Activated CD4-positive, alpha-beta T cell treated with anti-CD3 and anti-CD28 coated beads, Interleukin-2, Interleukin-4, amounts not matched to agents 100 ng/mL and 50 ng/mL, durations not matched to agents 16 hours and 8 hours (primary cell): Measurements from ENCODE around the gene DNAL1.
A peak's percentile ranks its signal among the peaks of the same experiment; 100 is the strongest.
"Not testable (repeated sequence)": the region's sequence is repeated elsewhere in the genome, so short reads cannot be mapped to it uniquely, and the experiment has no call there.

Experiments
- DNase-seq: peaks from one replicate; pipeline ENCODE4 v3.0.0-alpha.2; 2020; ENCODE audit warnings: low spot score

Gene DNAL1

DNA sequence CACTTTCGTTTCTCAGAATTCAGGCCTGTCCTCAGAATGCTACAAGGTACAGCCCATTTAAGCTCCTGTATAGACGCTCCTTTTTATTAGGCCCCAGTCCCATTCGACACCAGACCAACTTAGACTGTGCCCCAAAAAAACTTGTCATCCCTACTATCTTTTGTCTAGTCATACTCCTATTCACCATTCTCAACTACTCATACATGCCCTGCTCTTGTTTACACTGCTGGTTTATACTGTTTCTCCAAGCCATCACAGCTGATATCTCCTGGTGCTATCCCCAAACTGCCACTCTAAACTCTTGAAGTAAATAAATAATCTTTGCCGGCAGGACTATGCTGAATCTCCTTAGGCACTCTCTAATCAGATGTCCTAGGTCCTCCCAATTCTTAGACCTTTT lies 63.3 kb downstream of the DNAL1 start:
- DNase-seq, result not testable (repeated sequence)

DNA sequence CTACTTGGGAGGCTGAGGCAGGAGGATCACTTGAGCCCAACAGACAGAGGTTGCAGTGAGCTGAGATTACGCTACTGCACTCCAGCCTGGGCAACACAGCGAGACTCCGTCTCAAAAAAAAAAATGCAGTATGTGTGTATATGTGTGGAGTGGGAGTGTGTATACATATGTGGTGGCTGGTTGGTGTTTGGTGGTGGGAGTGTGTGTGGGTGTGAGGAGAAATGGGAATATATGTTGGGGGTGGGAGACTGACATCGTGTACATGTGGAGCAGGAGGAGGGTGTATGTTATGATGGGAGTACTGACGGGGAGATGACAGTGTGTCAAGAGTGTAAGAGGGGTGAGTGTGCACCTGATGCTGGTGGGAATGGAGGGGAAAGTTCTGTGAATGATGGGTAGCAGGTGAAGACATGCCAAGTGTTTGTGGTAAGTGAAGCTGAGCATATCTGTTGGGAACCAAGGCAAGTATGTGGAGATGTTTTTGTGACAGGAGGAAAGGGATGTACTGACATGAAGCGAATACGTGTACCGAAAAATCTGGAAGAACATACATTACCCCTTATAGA lies 65.2 kb downstream of the DNAL1 start:
- DNase-seq, result no peak

DNA sequence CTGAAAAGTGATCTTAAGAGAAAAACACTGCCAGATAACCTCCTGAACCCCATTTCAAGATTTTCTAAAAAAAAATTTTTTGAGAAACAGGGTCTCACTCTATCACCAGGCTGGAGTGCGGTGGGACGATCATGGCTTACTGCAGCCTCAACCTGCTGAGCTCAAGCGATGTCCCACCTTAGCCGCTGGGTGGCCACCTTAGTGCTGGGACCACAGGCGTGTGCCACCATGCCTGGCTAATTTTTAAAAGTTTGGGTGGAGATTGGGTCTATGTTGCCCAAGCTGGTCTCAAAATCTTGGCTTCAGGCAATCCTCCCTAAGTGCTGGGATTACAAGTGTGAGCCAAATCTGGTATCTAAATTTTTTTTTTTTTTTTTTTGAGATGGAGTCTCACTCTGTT lies 66.0 kb downstream of the DNAL1 start:
- no peak for DNase-seq

DNA sequence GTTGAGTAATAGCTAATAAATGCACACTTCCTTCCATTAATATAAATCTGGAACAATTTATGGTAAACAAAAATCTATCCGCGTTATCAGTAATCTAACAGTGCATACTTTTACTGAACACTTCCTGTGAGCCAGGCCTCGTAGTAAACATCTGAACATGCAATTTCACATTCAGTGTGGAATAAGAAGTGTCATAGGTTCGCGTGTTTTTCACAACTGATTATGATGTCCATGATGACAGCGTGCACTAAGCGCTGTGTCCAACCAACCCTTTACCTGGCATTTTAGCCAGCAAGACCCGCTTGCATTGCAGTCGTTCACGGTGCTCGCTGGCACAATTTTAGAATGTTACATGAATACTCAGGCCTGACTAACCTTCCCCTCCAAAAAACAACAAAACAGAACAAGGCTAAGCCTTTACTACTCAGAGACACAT lies 67.3 kb downstream of the DNAL1 start:
- peak; percentile 42 for DNase-seq

DNA sequence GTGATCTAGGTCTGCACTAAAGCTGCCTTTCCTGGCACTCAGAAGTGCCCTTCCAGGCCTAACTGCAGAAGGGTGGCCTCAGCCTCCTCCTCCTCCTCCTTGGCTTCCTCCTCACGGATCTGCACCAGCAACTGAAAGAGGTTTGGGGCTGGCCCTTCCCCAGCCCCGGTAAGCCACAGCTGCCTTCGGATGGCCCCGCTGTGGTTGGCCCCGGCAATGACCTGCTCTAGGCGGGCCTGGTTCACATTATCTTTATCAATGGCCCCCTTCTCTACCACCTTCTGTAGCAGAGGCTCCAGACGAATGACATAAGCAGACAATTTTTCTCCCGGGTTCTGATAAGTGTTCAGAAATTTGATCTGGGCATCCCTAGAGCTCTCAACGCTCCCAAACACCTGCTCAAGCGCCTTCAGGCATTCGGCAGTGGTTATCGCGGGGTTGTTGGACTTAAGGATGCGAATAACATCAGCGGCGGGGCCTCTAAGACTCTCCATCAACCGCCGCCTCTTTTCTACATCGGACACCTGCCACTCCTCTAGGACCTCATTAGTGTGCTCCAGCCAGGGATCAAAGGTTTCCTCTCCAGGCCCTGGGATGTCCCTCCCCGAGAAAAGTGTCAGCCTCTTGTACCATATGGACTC lies 67.9 kb downstream of the DNAL1 start:
- peak; percentile 48 for DNase-seq

DNA sequence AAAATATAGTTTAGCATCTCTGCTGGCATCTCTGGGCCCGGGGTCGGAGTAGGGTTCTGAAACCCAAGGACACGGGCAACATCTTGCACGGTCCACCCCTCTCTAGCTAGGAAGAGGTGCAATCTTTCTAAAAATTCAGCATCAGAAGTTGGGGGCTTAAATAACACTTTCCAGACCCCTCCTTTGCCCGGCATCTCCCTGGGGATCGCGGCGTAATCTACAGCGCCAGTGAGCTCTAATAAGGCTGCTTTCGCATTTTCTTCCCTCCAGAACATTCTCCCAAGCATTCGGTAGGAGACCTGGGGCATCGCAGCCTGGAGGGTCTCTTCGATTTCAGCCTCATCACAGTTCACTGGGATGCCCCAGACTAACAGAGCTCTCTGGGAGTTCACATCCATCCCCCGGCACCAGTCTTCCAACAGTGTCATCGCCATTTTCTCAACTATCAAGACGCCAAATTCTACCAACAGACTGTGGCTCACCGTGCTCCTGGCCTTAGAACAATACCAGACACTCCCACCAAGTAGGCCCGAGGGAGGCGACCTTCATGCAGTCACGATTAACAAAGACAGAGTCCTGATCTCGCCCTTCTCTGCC lies 68.5 kb downstream of the DNAL1 start:
- DNase-seq, result no peak

DNA sequence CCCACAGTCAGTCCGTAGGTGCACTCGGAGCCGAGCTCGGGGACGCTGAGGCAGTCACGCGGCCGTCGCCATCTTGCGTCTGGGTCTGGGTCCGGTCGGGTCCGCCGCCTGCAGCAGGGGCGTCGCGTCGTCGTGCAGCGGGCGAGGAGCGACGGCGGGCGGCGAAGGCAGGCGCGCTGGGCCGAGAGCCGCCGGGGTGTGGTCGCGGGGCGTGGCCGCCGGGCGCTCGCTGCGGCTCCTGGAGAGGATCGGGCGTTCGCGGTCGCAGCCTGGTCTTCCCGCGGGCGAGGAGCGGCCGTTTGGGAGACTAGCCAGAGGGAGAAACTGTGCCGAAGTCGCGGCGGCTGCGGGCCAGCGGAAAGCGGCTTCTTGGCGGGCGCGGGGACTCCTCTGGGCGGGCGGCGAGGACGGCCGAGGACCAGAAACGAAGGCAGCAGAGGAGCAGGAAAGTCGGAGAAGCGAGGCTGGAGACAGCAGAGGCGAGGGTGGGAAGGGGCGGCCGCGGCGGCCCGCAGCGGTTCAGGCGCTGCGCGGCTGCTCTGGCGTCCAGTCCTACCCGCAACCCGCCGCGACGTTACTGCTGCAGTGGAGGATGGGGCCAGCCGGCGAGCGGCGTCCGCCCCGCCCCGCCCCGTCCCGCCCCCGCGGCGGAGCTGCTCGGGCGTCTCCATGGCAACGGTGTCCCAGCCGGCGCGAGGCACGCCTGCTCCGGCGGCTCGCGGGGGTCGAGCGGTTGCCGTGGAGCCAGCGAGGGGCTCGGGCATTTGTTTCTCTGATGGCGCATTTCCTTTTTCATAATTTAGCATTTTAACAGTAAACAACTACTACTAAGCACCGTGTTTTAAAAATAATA lies 69.2 kb downstream of the DNAL1 start, which contains the start of gene PNMA1:
Gene PNMA1 (minus strand): TSS at position 582 of the 853 bp plus-strand sequence. CDS start 745 bp downstream, outside the sequence.
- peak; percentile 85 for DNase-seq

DNA sequence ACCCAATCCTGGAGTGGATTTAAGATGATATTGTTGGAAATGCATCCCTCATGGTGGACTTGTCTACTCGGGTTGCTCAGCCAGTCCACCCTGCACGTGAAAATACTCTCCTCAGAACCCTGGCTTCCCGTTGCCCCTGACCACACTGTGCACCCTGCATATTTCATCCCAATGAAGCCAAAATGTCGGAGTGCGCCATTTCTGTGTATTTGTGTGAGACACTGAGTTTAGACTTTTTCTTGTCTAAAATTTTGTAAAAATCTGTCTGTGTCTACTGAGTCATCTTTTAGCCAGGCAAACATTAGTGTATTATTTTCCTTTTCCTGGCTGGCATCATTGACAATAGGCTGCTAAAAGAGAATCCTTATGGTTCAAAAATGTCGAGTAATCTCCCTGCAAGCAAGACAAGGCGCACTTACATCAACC lies 69.9 kb downstream of the DNAL1 start:
- DNase-seq, result no peak

- no peak for DNase-seq
Observed at GRCh38 chr14:73715707-73716106, 70.9 kb downstream of the DNAL1 start.

DNA sequence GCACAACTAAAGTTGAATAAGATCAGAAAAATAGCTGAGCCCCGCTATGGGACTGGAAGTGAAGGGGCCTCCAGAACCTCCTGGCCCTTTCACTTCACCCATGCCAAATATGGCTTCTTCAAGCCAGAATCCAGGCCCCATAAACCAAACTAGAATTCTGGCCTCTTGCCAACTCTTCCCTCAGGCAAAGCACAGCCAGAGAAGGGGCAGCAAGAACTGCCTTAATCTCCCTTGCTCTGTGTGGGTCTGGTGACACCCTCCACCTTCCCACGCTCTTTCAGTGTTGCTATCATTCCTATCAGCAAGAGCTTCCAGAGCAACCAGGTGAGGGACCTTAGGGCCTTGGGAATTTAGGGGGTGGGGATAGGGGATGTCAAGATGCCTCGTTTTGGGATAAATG lies 72.5 kb downstream of the DNAL1 start:
- DNase-seq, result no peak

DNA sequence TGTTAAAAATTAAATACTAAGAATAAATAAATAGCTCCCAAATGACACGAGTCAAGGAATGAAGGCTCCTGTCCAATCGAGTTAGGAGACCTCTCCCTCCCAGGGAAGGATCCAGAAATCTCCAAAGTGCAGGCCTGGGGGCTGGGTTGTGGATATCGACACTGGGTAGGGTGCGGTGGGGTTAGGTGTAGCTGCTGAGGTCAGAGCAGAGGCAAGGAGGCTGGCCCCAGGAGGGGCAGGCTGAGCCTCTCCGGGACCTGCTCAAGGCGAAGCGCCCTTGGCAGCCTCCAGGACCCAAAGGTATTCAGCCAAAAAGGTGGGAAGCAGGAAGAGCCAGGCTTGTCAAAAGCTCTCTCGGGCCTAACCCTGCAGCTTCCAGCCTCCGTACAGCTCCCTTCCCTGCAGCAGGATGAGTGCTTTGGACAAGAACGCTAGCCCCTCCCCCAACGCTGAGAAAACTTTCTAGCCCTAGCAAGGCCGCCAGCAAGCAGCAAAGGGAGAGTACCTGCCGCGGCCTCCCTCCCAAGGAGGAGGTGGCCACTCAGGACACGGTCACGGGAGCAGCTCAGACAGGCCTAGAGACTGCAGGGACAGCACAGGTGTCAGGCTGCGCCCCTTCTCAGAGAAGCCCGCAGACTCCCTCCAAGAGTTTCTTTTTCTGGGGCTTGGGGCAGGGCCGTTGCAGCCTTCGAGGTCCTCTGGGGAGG lies 73.1 kb downstream of the DNAL1 start:
- DNase-seq, result no peak

GRCh38 chr14:73718418-73719251 lies 73.8 kb downstream of the DNAL1 start:
- no peak for DNase-seq

GRCh38 chr14:73719361-73719760 lies 74.6 kb downstream of the DNAL1 start:
- no peak for DNase-seq

GRCh38 chr14:73719791-73720190 lies 75.0 kb downstream of the DNAL1 start:
- DNase-seq, result no peak

GRCh38 chr14:73720636-73721035 lies 75.8 kb downstream of the DNAL1 start:
- no peak for DNase-seq

DNA sequence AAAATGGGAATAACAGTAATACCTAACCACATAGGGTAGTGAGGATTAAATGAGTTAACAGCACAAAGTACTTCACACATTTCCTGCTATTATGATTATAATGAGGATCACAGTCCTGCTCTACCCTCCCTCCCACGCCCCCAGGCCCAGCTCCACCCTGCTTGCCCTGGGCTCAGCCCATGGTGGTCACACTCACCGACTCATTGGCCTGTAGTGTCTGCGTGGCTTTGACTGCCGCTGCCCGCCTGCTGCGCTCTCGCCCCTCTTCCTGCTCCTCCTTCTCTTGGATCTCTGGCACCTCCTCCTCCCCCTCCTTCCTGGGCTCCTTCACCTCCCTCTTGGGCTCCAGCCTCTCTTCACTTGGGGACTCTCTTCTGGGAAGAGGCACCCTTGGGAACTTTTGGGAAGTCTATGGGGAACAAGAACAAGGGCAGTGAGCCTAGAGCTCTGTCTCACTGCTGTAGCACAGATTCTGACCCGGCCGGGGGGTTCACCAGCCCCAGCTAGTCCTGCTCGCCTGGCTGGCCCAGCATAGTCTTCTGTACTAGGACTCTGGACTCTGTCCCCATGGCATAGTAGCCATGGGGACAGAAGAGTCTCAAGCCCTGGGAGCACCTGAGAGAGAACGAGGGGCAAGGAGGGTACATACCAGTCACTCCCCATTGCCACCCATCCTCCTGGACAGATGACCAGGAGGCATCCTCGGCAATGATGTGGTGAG lies 76.5 kb downstream of the DNAL1 start:
- DNase-seq, result no peak

GRCh38 chr14:73722581-73722980 lies 77.8 kb downstream of the DNAL1 start:
- no peak for DNase-seq

- no peak for DNase-seq
Observed at GRCh38 chr14:73723406-73723796, 78.6 kb downstream of the DNAL1 start.

DNA sequence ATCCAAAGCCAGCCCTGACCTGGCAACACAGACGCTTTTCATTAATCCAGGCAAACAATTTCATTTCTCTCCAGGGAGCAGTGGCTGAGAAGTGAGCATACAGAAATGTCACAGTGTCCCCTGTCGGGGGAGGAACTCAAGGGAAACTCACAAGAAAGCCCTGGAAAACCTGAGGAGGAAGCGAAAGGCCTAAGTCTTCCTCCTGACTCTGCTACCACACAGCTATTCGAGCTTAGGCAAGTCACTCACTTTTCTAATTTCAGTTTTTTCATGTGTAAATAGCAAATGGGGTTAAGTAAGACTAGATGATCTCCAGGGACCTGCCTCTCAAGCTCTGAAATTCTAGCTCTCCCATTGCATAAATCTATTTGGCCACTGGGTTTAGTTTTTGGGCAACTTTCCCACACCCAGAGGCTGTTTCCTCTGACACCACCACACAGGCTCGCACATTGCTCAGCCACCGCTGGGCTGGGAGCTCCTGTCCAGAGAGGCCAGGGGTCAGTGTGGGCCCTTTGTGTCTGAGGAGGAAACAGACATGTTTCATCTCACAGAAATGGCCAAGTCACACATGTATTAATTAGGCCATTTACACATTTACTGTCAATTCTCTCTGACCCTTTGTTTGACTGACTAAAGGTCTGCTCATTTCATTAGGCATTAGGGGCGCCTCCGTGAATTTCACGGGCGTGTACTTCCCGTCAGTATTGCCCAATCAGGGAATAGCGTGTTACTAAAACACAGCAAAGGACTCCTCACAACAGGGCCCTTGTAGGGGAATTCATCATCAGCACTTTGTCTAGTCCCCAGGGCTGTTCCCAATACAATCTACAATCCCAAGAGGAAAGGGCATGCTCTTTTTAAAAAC lies 79.2 kb downstream of the DNAL1 start:
- DNase-seq, result no peak
